Posterior vena cava (tissue), 2 donors: ENCODE measurements around the gene ANKRD40CL. TPM values are rescaled to one million over a fixed set of nuclear protein-coding genes. Genes with fewer than 3 reads are reported as not detected.
A peak's percentile ranks its signal among the peaks of the same experiment; 100 is the strongest.
"Not testable (repeated sequence)": the region's sequence is repeated elsewhere in the genome, so short reads cannot be mapped to it uniquely, and the experiment has no call there.

Experiments used
- DNase-seq: peaks from one replicate; pipeline ENCODE4 v3.0.0-alpha.2; 2020; ENCODE audit warnings: low spot score
- intact Hi-C, 2 donors: fragments of 100-400 bp; cut with DNase I; formaldehyde crosslinking; loops; one replicate each; pipeline versions ENCODE4 v1.14.1 to v1.14.2; 2022 to 2023
- long read RNA-seq, 2 donors: library from polyadenylated mRNA; unstranded; transcript quantifications; one replicate each; pipeline ENCODE4 v2.0.0, GENCODE V29; 2020 to 2021
- total RNA-seq, 2 donors: library from RNA; stranded (reverse); fragmentation: NEBNext Ultra II Directional; extraction: Animal tissue kit (Norgen Biotek cat#: 25700); gene quantifications; one replicate each; pipeline ENCODE4 v1.2.1, GENCODE V29; 2021
- donor health status: DM: yes; HTN: yes; CAD: no.
- donor health status: DM: yes; HTN: yes; CAD: no.

ANKRD40CL gene
- total RNA-seq = not detected
- long read RNA-seq, donor 1 = 0 reads
- long read RNA-seq, donor 2 = 0 reads

GRCh38 chr17:50767446-50767845 lies at the start of gene ANKRD40CL:
Gene ANKRD40CL (minus strand): TSS chr17:50767518. CDS start chr17:50766913, 605 bp downstream.
- peak; percentile 35 for DNase-seq
- intact Hi-C loops = no loop called here

- intact Hi-C loops = no loop called here
- no peak for DNase-seq
Observed at GRCh38 chr17:50816271-50816670, 49.0 kb upstream of the ANKRD40CL start.

- intact Hi-C loops = no loop called here
- no peak for DNase-seq
Observed at GRCh38 chr17:50815400-50815799, 48.1 kb upstream of the ANKRD40CL start.

- DNase-seq = no peak
- intact Hi-C loops = no loop called here
Observed at GRCh38 chr17:50813583-50813982, 46.3 kb upstream of the ANKRD40CL start.

GRCh38 chr17:50808888-50809287 lies 41.6 kb upstream of the ANKRD40CL start:
- DNase-seq = no peak
- intact Hi-C loops = no loop called here

GRCh38 chr17:50808413-50808812 lies 41.1 kb upstream of the ANKRD40CL start:
- no peak for DNase-seq
- intact Hi-C loops = no loop called here

- no peak for DNase-seq
- intact Hi-C loops = no loop called here
Observed at GRCh38 chr17:50807675-50808074, 40.4 kb upstream of the ANKRD40CL start.

- no peak for DNase-seq
- intact Hi-C loops = no loop called here
Observed at GRCh38 chr17:50807009-50807408, 39.7 kb upstream of the ANKRD40CL start.

GRCh38 chr17:50806141-50806643 lies 38.9 kb upstream of the ANKRD40CL start:
- no peak for DNase-seq
- intact Hi-C loops = no loop called here

GRCh38 chr17:50805486-50805885 lies 38.2 kb upstream of the ANKRD40CL start:
- intact Hi-C loops = no loop called here
- no peak for DNase-seq

GRCh38 chr17:50804749-50805475 lies 37.6 kb upstream of the ANKRD40CL start:
- not testable (repeated sequence) for DNase-seq
- intact Hi-C loops = loop anchor here in 1 of 2 donors (1.0 kb wide), 1 partner anchor 26 kb away; no protein-coding TSS in a partner anchor

- intact Hi-C loops = loop anchor here in 1 of 2 donors (1.0 kb wide), 1 partner anchor 28 kb away; no protein-coding TSS in a partner anchor
Observed at GRCh38 chr17:50803676-50804075, 36.4 kb upstream of the ANKRD40CL start.

GRCh38 chr17:50802609-50803571 lies 35.6 kb upstream of the ANKRD40CL start:
- DNase-seq = no peak
- intact Hi-C loops = no loop called here

More at GRCh38 chr17:50803676-50804075, 36.4 kb upstream of the ANKRD40CL start:
- no peak for DNase-seq

- intact Hi-C loops = no loop called here
- DNase-seq = no peak
Observed at GRCh38 chr17:50800196-50800700, 32.9 kb upstream of the ANKRD40CL start.

GRCh38 chr17:50799582-50799981 lies 32.3 kb upstream of the ANKRD40CL start:
- intact Hi-C loops = no loop called here
- no peak for DNase-seq

GRCh38 chr17:50798424-50799288 lies 31.3 kb upstream of the ANKRD40CL start:
- no peak for DNase-seq
- intact Hi-C loops = no loop called here

GRCh38 chr17:50797135-50797810 lies 30.0 kb upstream of the ANKRD40CL start:
- no peak for DNase-seq
- intact Hi-C loops = no loop called here

- intact Hi-C loops = no loop called here
- no peak for DNase-seq
Observed at GRCh38 chr17:50794361-50794760, 27.0 kb upstream of the ANKRD40CL start.
